Stimulated activated CD4-positive, alpha-beta T cell treated with anti-CD3 and anti-CD28 coated beads, TNF-alpha, amount 100 ng/mL, for 48 hours (primary cell): Measurements from ENCODE around the gene SPNS3.

ENCODE experiments used
- DNase-seq, 3 donors: peaks; one replicate each; pipeline ENCODE4 v3.0.0-alpha.2; 2020; ENCODE audit warnings: low read depth in 3 of 3

The SPNS3 gene

DNA sequence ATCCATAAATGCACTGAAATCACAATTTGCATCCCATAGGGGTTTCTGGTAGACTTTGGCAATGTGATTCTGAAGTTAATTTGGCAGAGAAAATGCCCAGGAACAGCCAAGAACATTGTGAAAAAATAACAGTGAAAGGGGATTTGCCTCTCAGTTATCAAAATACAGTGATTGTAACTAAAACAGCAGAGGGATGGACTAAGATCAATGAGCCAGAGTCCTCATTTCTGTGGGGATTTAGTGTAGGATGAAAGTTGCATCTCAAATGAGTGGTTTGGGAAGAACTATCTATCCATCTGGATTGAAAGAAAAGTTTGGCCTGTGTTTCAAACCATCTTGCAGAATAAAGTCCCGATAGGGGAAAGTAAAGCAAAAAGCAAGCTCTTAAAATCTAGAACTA lies 93.4 kb downstream of the SPNS3 start:
- DNase-seq = no peak

DNA sequence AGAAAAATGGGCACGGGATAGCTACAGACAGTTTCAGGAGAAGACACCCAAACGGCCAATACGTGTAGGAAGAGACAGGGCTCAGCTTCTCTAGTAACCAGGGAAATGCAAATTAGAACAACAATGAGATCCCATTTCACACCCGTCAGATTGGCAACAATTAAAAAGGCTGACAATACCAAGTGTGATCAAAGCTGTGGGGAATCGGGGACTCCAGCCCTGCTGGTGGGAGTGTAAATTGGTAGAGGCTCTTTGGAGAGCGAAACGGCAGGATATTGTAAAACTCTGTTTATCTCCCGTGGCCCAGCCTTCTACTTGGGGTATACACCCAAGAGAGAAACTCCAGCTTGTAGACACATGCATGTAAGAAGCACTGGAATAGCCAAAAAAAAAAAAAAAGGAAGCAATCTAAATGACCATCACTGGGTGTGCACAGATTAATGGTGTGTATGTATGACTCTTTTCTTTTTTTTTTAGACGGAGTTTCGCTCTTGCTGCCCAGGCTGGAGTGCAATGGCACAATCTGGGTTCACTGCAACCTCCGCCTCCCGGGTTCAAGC lies 93.9 kb downstream of the SPNS3 start:
- no peak for DNase-seq

- no peak for DNase-seq
These were observed 95.9 kb downstream of the SPNS3 start for GRCh38 chr17:4529533-4530152.

- no peak for DNase-seq
These were observed 97.3 kb downstream of the SPNS3 start for GRCh38 chr17:4530799-4531730.

DNA sequence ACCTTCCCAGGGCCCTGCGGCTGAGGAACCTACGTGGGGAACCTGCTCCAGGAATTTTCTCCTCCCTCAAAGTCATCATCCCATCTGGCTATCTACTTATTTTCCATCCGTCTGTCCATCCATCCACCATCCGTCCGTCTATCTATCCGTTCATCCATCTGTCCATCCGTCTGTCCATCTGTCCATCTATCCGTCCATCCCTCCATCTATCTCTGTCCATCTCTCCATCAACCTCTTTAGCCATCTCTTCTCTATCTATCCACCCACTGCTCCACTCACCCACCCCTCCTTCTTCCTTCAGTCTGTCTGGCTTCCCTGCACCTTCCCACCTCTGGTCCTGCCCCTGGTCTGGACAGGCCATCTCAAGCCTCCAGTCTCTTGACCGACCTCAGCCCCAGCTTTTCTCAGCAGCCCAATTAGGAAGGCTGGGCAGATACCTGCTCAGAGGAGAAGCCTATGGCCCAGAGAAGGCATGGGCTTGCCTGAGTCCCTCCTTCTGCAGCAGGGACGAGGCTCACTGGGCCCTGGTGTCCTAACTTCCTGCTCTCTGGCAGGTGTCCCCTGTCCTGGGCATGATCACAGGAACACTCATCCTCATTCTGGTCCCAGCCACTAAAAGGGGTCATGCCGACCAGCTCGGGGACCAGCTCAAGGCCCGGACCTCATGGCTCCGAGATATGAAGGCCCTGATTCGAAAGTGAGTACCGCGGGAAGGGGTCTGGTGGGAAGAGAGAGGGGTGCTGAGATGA lies 98.4 kb downstream of the SPNS3 start:
- no peak for DNase-seq

DNA sequence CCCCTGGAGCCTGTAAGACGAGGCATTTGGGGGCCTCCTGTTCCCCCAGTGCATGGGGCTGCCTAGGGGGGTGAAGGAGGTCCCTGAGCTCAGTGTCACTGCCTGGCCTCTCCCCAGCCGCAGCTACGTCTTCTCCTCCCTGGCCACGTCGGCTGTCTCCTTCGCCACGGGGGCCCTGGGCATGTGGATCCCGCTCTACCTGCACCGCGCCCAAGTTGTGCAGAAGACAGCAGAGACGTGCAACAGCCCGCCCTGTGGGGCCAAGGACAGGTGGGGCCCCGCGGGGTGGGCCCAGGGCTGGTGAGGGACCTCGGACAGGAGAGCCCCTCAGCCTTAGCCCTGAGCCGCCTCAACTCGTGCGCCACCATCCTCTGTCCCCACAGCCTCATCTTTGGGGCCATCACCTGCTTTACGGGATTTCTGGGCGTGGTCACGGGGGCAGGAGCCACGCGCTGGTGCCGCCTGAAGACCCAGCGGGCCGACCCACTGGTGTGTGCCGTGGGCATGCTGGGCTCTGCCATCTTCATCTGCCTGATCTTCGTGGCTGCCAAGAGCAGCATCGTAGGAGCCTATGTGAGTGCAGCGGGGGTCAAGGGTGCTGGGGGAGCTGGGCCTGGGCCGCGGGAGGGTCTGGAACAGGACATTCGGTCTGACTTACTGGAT lies 99.3 kb downstream of the SPNS3 start:
- DNase-seq = no peak

GRCh38 chr17:4533523-4534504 lies 100.1 kb downstream of the SPNS3 start:
- no peak for DNase-seq

DNA sequence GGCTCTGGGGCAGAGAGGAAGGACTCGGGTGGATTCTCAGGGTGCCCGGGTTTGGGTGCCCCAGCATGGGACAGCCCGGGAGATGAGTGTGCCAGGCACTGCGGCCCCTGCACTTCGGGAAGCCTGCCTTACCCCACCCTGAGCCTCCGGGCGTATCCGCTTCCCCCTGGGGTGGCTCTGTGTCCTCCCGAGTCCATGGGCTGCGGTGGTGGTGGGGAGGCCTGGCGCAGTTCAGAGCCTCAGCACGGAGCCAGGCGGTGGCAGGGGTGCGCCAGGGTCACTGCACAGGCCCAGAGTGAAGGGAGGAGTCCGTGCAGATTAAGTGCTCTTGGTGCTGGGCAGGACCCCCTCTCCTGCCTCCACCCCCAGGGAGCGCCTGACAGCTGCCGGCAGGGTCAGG lies 100.8 kb downstream of the SPNS3 start:
- DNase-seq = no peak

- no peak for DNase-seq
These were observed 101.4 kb downstream of the SPNS3 start for GRCh38 chr17:4534928-4535666.

DNA sequence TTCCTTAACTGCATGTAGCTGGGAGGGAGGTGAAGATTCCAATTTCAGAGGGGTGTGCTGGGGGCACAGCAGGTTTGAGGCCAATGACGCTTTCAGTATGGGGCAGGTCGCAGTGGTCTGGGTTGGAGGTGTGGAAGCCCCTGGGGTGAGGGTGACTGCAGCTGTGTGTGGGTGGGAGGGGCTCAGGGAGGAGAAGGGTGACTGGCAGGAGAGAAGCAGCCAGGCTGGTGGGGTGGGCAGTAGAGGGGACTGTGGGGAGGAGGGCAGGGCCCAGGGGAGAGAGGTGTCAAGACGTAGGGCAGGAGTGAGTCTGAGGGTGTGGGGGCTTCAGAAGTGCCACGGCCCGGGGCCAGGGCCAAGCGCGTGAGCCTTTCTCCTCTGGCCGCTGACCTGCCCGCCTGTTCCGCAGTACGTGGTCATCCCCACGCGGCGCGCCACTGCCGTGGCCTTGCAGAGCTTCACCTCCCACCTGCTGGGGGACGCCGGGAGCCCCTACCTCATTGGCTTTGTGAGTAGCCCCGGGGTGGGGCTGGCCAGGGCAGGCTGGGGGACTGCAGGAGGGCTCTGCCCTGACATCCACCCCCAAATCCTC lies 102.0 kb downstream of the SPNS3 start:
- no peak for DNase-seq

- no peak for DNase-seq
These were observed 102.6 kb downstream of the SPNS3 start for GRCh38 chr17:4536259-4536741.

GRCh38 chr17:4536742-4537411 lies 103.1 kb downstream of the SPNS3 start:
- no peak for DNase-seq
